HepG2 (cell line): Measurements from ENCODE around the gene SREBF1. TPM values are rescaled to one million over a fixed set of nuclear protein-coding genes. Genes with fewer than 3 reads are reported as not detected.
A peak's percentile ranks its signal among the peaks of the same experiment; 100 is the strongest.

ENCODE experiments used
- ATAC-seq: fragments of 200-7000 bp; cut with Tn5 transposase; 3 replicates; pipeline ENCODE4 v1.9.1; 2020; ENCODE audit warnings: mild to moderate bottlenecking, moderate library complexity
- BruUV-seq: library from RNA; stranded (reverse); fragments of 400-500 nt; replicated peaks from 2 replicates; lab custom pipeline; 2021; lab: Mats Ljungman, UMichigan
- CTCF ChIA-PET: fragments of 300-600 bp; formaldehyde crosslinking; extraction: SDS; loops from one replicate; lab custom pipeline; 2021; ENCODE audit warnings: low total read pairs, inconsistent platforms, low intra/inter-chr PET ratio; lab: Yijun Ruan, JAX
- POLR2A ChIA-PET: fragments of 350-600 bp; sonication (Branson Sonifier 250); formaldehyde crosslinking; loops from one replicate; lab custom pipeline; 2020; ENCODE audit warnings: antibody characterized with exemption, inconsistent platforms; lab: Yijun Ruan, JAX
- DNase-seq: peaks from one replicate; pipeline ENCODE4 v3.0.0-alpha.2; 2015; ENCODE audit warnings: low spot score
- FAIRE-seq: peaks from 3 replicates; lab custom pipeline; 2011; peaks lifted over from hg19 to GRCh38; lab: Jason Lieb, UNC
- H2AFZ ChIP-seq: one replicate; pipeline ENCODE4 v1.6.1; 2011; ENCODE audit warnings: low read length, inconsistent platforms
- H3K27ac ChIP-seq: fragments of 300-600 bp; 3 replicates; pipeline ENCODE4 v1.8.0; 2011; ENCODE audit warnings: mixed run types, mild to moderate bottlenecking, mixed read lengths, low read length, inconsistent platforms; ENCODE audit not compliant: insufficient read depth; ENCODE audit errors: extremely low read length
- H3K27me3 ChIP-seq, 2 experiments: fragments of 200-600 bp in 1 of 2; 2 replicates in 1 of 2; 3 replicates in 1 of 2; pipeline versions ENCODE4 v1.6.0 to v1.8.0; 2011; ENCODE audit warnings: low read length in 2 of 2, mild to moderate bottlenecking in 2 of 2, moderate library complexity in 2 of 2, inconsistent platforms in 1 of 2; ENCODE audit not compliant: insufficient read depth in 2 of 2, control insufficient read depth in 1 of 2
- H3K36me3 ChIP-seq, 2 experiments: fragments of 200-600 bp in 1 of 2; replicated peaks in 1 of 2; 2 replicates in 1 of 2; 3 replicates in 1 of 2; pipeline versions ENCODE4 v1.5.1 to v1.8.0; 2011; ENCODE audit warnings: low read length in 2 of 2, inconsistent platforms in 1 of 2; ENCODE audit not compliant: insufficient read depth in 2 of 2, control insufficient read depth in 1 of 2
- H3K4me1 ChIP-seq: 2 replicates; pipeline ENCODE4 v1.5.1; 2012; ENCODE audit warnings: low read length, inconsistent platforms; ENCODE audit not compliant: insufficient read depth
- H3K4me2 ChIP-seq: 2 replicates; pipeline ENCODE4 v1.6.0; 2011; ENCODE audit warnings: low read depth, low read length, inconsistent platforms
- H3K4me3 ChIP-seq, 3 experiments: fragments of 200-600 bp in 1 of 3; sonication (generic), shearing (Covaris generic) in 1 of 3; replicated peaks in 1 of 3; 2 replicates each; pipeline ENCODE4 v1.5.1; 2011 to 2016; ENCODE audit warnings: low read length in 3 of 3, inconsistent platforms in 2 of 3, low read depth in 2 of 3, mild to moderate bottlenecking in 2 of 3, control low read depth in 1 of 3, mixed read lengths in 1 of 3; ENCODE audit not compliant: insufficient read depth in 1 of 3
- H3K79me2 ChIP-seq: one replicate; pipeline ENCODE4 v1.6.1; 2011; ENCODE audit warnings: low read length, inconsistent platforms; ENCODE audit not compliant: insufficient read depth
- H3K9ac ChIP-seq: 2 replicates; pipeline ENCODE4 v1.6.0; 2011; ENCODE audit warnings: mild to moderate bottlenecking, low read depth, low read length, inconsistent platforms; ENCODE audit not compliant: insufficient read depth
- H3K9me3 ChIP-seq: 2 replicates; pipeline ENCODE4 v1.5.1; 2012; ENCODE audit warnings: mild to moderate bottlenecking, low read length
- H4K20me1 ChIP-seq: 2 replicates; pipeline ENCODE4 v1.6.0; 2011; ENCODE audit warnings: inconsistent platforms, mild to moderate bottlenecking, low read length, moderate library complexity; ENCODE audit not compliant: insufficient read depth
- CBFB ChIP-seq: sonication (generic); formaldehyde crosslinking; IDR thresholded peaks from 2 replicates; pipeline ENCODE4 v1.4.0; 2020; ENCODE audit warnings: missing genetic modification reagents
- CBX1 ChIP-seq: IDR thresholded peaks from one replicate; pipeline ENCODE4 v1.6.1; 2016; ENCODE audit warnings: antibody characterized with exemption, low read depth
- HDAC2 ChIP-seq: sonication (generic); formaldehyde crosslinking; IDR thresholded peaks from 2 replicates; pipeline ENCODE4 v1.4.0; 2020; ENCODE audit warnings: missing genetic modification reagents
- HNRNPUL1 ChIP-seq: fragments of 200-400 bp; formaldehyde crosslinking; IDR thresholded peaks from 2 replicates; pipeline ENCODE4 v1.6.1; 2017; ENCODE audit warnings: low read depth, mild to moderate bottlenecking, low read length, moderate library complexity
- KAT7 ChIP-seq: IDR thresholded peaks from 2 replicates; pipeline ENCODE4 v1.6.1; 2018; ENCODE audit warnings: borderline replicate concordance, missing compliant biosample characterization
- KLF6 ChIP-seq: IDR thresholded peaks from 2 replicates; pipeline ENCODE4 v1.8.0; 2016; ENCODE audit warnings: missing biosample characterization, missing genetic modification reagents
- NFE2 ChIP-seq: sonication (generic); formaldehyde crosslinking; IDR thresholded peaks from 2 replicates; pipeline ENCODE4 v1.4.0; 2020; ENCODE audit warnings: missing genetic modification reagents
- NFYB ChIP-seq: sonication (generic); formaldehyde crosslinking; IDR thresholded peaks from 2 replicates; pipeline ENCODE4 v1.4.0; 2020; ENCODE audit warnings: missing genetic modification reagents
- NR2F1 ChIP-seq, 2 experiments: fragments of 450-650 bp in 1 of 2; formaldehyde crosslinking in 1 of 2; IDR thresholded peaks; 2 replicates each; pipeline versions ENCODE4 v1.5.0 to v1.6.1; 2016 to 2020; ENCODE audit warnings: mild to moderate bottlenecking in 1 of 2, missing compliant biosample characterization in 1 of 2, missing genetic modification reagents in 1 of 2, moderate library complexity in 1 of 2
- PHF21A ChIP-seq: sonication (generic); formaldehyde crosslinking; IDR thresholded peaks from 2 replicates; pipeline ENCODE4 v1.5.0; 2020; ENCODE audit warnings: mild to moderate bottlenecking, missing genetic modification reagents
- POLR2G ChIP-seq: fragments of 200-400 bp; formaldehyde crosslinking; IDR thresholded peaks from 2 replicates; pipeline ENCODE4 v1.6.1; 2018; ENCODE audit warnings: mild to moderate bottlenecking, low read depth, low read length, moderate library complexity
- SOX13 ChIP-seq, 3 experiments: fragments of 450-650 bp in 1 of 3; sonication (generic) in 1 of 3; formaldehyde crosslinking in 1 of 3; IDR thresholded peaks in 2 of 3; conservative IDR thresholded peaks in 1 of 3; 2 replicates each; pipeline versions ENCODE4 v1.5.0 to v1.6.1; 2016 to 2020; ENCODE audit warnings: antibody characterized with exemption in 1 of 3, mild to moderate bottlenecking in 1 of 3, missing compliant biosample characterization in 1 of 3, missing genetic modification reagents in 1 of 3, moderate library complexity in 1 of 3
- SYNCRIP ChIP-seq: fragments of 200-400 bp; formaldehyde crosslinking; IDR thresholded peaks from 2 replicates; pipeline ENCODE4 v1.6.1; 2018; ENCODE audit warnings: mild to moderate bottlenecking, low read depth, low read length; ENCODE audit not compliant: insufficient read depth
- THAP7 ChIP-seq: sonication (generic); formaldehyde crosslinking; IDR thresholded peaks from 2 replicates; pipeline ENCODE4 v1.8.1; 2023; ENCODE audit warnings: mild to moderate bottlenecking, missing genetic modification reagents
- TOE1 ChIP-seq: sonication (generic); formaldehyde crosslinking; IDR thresholded peaks from 2 replicates; pipeline ENCODE4 v1.4.0; 2020; ENCODE audit warnings: mild to moderate bottlenecking, missing genetic modification reagents
- ZBTB4 ChIP-seq: sonication (generic); formaldehyde crosslinking; IDR thresholded peaks from 2 replicates; pipeline ENCODE4 v1.4.0; 2020; ENCODE audit warnings: missing genetic modification reagents, mild to moderate bottlenecking, borderline replicate concordance
- ZFP41 ChIP-seq: sonication (generic); formaldehyde crosslinking; IDR thresholded peaks from 2 replicates; pipeline ENCODE4 v1.4.0; 2020; ENCODE audit warnings: mild to moderate bottlenecking, missing genetic modification reagents, borderline replicate concordance
- ZNF282 ChIP-seq: fragments of 450-650 bp; IDR thresholded peaks from 2 replicates; pipeline ENCODE4 v1.6.1; 2018; ENCODE audit not compliant: partially characterized antibody
- ZNF510 ChIP-seq: sonication (generic); formaldehyde crosslinking; IDR thresholded peaks from 2 replicates; pipeline ENCODE4 v1.4.0; 2020; ENCODE audit warnings: low read depth, mild to moderate bottlenecking, missing genetic modification reagents
- ZNF639 ChIP-seq: conservative IDR thresholded peaks from 2 replicates; pipeline ENCODE4 v1.6.1; 2018; ENCODE audit warnings: missing genetic modification reagents
- WGBS: methylation state at CpG from one replicate; pipeline ENCODE4 v1.1.6; 2017; ENCODE audit warnings: low lambda C conversion rate; 5-methylcytosine and 5-hydroxymethylcytosine counted together
- in situ Hi-C: cut with HindIII; loops from 2 replicates; pipeline ENCODE4 v1.10.0; 2017; ENCODE audit warnings: low pct_unique_long_range_greater_than_20kb; ENCODE audit not compliant: extremely low pct_ligation_motif_present
- intact Hi-C: fragments of 100-400 bp; cut with micrococcal nuclease; formaldehyde crosslinking; loops from one replicate; pipeline ENCODE4 v1.10.0; 2022; ENCODE audit not compliant: unreplicated experiment
- polyA plus RNA-seq, 8 experiments: library from polyadenylated mRNA; depleted of rRNA in 3 of 8; stranded (reverse) in 7 of 8; unstranded in 1 of 8; fragments of >200 nt; fragmentation: Illumina TruSeq in 4 of 8; extraction: Trizol in 4 of 8; gene quantifications; 2 replicates each; pipeline versions ENCODE4 v1.2.1 to v1.2.3, GENCODE V29; 2011 to 2016; ENCODE audit warnings: low read depth in 4 of 8, missing spikeins in 1 of 8, mixed read lengths in 1 of 8; ENCODE audit not compliant: insufficient read depth in 1 of 8
- total RNA-seq, 5 experiments: library from RNA; depleted of rRNA; stranded (reverse); fragments of >200 nt; fragmentation: Illumina TruSeq; extraction: Trizol; gene quantifications; 2 replicates each; pipeline ENCODE4 v1.2.3, GENCODE V29; 2016; ENCODE audit warnings: low read depth in 1 of 5

SREBF1 gene
- total and polyA plus RNA-seq, 2 of the 13 experiments (the other 11 are each of a cell fraction or from before 2014, with no cell fraction given) = 34.3 to 38.0 TPM

GRCh38 chr17:17783116-17783824 lies 53.5 kb downstream of the SREBF1 start:
- Histone ChIP-seq H4K20me1 (peaks cover 46% of the 10 kb centered on the region), H3K27ac (peak overlapping the region; percentile 16), H3K36me3 (no peaks in the 10 kb centered on the region), H2AFZ (no peak overlapping the region), H3K4me1 (peaks cover 72% of the 10 kb centered on the region), H3K79me2 (peaks cover 3% of the 10 kb centered on the region), H3K4me3 (peak overlapping the region; percentile 60 to 74 (median 64)), H3K9ac (peak overlapping the region; percentile 55), H3K27me3 (no peaks in the 10 kb centered on the region), H3K9me3 (no peaks in the 10 kb centered on the region), H3K4me2 (peak overlapping the region; percentile 79)
- no TSS peak for BruUV-seq
- FAIRE-seq (no peak), DNase-seq (no peak), ATAC-seq (peak; percentile 28)
- POLR2A ChIA-PET = no interaction called here
- intact Hi-C loops (no loop called here), in situ Hi-C loops (no loop called here)
- CTCF ChIA-PET = no interaction called here
- WGBS = 55% methylated on average over 10 of the region's 75 CpGs
- TF ChIP-seq ZNF510 (no peak), KLF6 (CRISPR knock-in tag) (no peak), NFYB (peak; percentile 45; the same call in 1 of the 2 replicates), NFE2 (CRISPR knock-in tag) (no peak), ZFP41 (CRISPR knock-in tag) (no peak), ZBTB4 (CRISPR knock-in tag) (no peak), CBX1 (no peak), NR2F1 (CRISPR knock-in tag; IDR thresholded peaks at IDR 0.05) (peak; percentile 11 to 62; a peak in 2 of 4 replicates), SYNCRIP (no peak), POLR2G (no peak), ZNF639 (CRISPR knock-in tag) (peak; percentile 94), ZNF282 (no peak), SOX13 (IDR thresholded peaks at IDR 0.05) (no peak), SOX13 (CRISPR knock-in tag; conservative IDR thresholded peaks at IDR 0.05 in 1 of 2, IDR thresholded peaks at IDR 0.05 in 1 of 2) (peak in 1 of 2 experiments; percentile 17; a peak in 1 of 4 replicates), TOE1 (CRISPR knock-in tag) (no peak), THAP7 (CRISPR knock-in tag) (no peak), KAT7 (CRISPR knock-in tag) (0 out of 2 replicates have a peak, but pooled peaks have one; percentile 21), CBFB (CRISPR knock-in tag) (no peak), HDAC2 (CRISPR knock-in tag) (no peak), HNRNPUL1 (no peak), PHF21A (CRISPR knock-in tag) (peak; percentile 59; the same call in 1 of the 2 replicates)
